Inflammatory macrophage treated with lipopolysaccharide for 4 hours (primary cell): ENCODE results near the gene ZNF846.
"Not testable (repeated sequence)": the region's sequence is repeated elsewhere in the genome, so short reads cannot be mapped to it uniquely, and the experiment has no call there.

ENCODE experiments used
- DNase-seq: peaks from one replicate; pipeline ENCODE4 v3.0.0-alpha.2; 2020

ZNF846 gene

DNA sequence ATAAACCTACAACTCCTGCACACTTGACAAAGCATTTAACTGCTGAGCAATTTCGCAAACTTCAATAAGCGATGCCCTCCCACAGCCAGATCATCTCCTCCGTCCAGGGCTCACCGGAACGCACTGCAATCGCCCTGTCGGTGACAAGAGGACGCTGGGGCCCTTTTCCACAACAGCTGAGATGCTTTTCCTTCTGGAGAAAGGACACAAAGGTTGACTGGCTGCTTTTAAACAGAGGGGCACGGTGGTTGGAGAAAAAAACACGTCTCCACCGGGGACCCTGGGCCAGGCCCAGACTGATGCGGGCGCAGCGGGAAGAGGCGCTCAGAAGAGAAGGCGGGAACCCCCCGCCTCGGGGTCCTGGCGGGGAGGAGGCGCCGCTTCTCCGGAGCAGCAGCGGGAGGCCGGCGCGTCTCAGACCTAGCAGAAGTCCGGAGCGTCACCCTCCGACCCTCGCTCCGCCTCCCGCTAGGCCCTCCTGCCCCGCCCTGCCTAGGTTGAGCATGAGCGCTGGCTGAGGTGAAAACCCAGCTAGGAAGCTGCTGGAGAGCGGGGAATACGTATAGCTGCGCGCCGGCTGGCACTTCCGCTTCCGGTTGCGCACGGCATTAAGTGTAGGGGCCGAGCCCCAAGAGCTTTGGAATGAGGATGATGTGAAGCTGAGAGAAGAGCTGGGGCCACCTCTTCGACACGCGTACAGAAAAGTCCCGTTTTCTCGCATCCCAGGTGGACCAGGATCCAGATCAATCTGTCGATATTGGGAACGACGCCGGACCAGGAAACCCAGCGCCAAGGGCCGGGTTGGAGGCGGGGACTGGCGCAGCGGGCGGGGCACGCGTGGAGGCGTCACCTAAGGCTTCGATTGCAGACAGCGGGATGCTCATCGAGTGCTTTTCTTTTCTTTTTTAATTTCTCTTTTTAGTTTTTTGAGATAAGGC lies at the start of gene ZNF846:
TSS of gene ZNF846 (minus strand) at position 564 of the 938 bp plus-strand sequence. CDS start 3,788 bp downstream, outside the sequence.
- DNase-seq: peak; percentile 98

DNA sequence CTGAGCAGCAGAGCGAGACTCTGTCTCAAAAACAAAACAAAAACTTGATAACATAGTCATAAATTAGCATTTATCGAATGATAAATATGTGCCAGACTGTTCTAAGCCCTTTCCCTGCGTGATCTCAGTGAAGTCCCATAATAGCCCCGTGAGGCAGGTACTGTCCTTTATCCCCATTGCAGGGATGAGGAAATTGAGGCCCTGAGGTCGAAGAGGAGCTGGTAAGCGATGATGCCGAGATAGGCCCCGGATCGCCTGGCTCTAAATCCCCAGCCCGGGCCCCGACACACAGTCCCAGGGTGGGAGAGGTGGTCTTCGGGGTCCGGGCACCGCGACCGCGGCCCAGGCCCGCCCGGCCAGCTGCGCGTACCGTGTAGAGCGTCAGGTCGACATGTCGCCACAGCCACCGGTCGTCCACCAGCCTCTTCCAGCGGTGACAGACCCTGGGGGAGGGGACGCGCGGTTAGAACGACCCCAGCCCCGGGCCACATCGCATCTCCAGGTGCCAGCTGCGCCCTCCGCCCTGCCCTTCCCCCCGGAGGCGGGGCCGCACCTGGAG lies 49.7 kb upstream of the ZNF846 start:
- DNase-seq: no peak

DNA sequence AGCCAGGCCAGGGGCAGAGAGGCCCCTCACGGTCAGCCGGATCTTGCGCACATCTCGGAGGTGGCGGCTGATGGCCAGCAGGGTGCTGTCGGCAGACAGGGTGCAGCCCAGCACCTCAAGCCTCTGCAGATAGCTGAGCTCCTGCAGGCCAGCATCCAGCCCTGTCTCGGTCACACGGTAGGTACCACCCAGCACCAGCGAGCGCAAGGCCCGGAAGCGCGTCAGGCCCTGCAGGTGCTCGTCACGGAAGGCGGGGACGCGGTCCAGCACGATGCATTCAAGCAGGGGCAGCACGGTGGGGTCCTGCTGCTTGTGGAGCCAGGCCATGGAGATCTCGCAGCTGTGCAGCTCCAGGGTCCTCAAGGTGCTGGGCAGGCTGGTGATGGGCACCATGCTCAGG lies 42.6 kb upstream of the ZNF846 start:
- no peak for DNase-seq

DNA sequence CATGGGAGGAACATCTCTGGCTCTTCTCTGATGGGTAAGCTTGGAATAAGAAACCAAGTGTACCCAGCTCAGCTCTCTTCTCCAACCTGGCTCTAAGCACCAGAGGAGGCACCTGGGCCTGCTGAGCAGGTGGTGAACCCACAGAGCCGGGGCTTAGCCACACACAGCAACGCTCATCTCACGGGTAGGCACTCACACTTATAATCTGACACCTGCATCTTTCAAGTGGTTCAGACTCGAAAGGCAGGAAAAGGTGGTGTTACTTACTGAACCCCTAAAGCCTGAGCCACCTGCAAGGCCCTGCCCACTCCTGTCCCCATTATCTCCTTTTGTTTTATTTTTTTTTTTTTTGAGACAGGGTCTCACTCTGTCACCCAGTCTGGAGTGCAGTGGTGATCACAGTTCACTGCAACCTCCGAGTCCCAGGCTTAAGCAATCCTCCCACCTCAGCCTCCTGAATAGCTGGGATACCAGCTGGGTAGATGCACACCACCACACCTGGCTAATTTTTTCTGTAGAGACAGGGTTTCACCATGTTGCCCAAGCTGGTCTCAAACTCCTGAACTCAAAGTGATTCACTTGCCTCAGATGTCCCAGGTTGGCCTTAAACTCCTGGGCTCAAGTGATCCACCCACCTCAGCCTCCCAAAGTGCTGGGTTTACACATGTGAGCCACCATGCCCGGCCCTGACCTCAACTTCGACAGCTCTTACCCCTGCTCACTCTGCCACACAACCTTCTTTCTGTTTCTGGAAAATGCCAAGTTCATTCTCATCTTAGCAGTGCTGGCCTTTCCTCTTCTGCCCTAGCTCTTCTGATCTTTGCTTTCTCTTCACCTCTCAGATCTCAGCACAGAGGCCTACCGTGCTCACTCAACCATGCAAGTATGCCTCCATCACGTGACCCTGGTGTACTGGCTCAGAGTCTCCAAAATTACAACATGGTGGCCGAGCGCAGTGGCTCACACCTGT lies 40.6 kb upstream of the ZNF846 start:
- DNase-seq: no peak

DNA sequence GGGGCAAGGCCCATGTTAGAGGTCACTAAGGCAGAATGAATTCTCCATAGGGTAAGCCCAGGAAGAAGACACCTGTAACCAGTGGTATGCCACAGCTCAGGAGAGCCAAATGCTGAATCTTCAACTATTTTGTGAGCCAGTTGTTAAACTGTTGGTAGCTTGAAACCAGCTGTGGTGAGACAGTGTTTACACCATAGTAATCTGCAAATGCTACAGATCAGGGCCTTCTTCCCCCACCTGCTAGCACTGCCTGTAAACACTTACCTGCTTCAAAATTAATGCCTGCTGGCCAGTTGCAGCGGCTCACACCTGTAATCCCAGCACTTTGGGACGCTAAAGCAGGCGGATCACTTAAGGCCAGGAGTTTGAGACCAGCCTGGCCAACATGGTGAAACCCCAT lies 38.3 kb upstream of the ZNF846 start:
- DNase-seq: no peak

DNA sequence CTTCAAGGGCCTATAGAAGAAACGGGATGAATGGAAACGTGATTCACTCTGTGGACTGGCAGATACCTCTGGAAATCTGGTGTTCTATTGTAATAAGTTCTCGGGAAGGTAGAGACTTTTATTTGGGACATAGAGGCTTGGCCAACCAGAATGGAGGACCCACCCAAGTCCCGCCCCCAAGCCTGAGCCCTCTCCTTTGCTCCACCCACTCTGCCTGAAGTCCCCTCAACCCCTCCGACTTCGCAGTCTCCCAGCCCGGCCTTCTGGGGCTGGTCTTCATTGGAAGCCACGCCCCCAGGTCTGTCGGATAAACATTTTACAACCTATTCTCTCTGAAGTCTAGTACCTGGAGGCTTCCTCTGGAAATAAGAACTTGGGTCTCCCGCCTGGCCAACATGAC lies 33.4 kb upstream of the ZNF846 start:
- DNase-seq: no peak

DNA sequence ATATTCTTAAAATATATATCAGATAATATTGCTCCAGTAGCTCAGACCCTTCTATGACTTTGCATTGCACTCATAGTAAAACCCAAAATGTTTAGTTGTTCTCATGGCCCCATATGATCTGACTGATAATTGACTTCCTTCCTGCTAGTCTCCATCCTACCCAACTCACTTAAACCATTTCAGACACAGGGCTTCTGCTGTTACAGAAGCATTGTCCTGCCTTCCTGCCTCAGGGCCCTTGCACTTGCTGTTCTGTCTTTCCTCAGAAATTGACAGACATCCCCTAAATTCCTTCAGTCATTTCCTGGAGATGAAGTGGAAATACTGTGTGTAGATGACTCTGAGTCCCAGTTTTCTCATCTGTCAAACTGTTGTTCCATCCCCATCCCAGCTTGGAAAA lies 30.6 kb upstream of the ZNF846 start:
- no peak for DNase-seq

DNA sequence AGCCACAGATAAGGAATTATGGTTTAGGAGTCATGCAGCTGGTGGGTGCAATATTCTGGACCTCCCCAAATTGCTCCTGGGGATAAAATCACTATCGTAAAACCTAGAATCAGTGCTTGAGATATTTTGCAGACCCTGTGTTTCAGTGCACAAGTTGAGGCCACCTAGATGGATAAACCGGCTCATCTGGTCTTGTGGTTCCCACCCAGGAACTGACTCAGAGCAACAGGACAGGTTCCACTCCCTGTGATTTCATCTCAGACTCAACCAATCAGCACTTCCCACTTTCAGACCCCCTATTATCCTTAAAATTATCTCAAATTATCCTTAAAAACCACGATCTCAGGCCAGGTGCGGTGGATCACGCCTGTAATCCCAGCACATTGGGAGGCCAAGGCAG lies 29.3 kb upstream of the ZNF846 start:
- DNase-seq: no peak

DNA sequence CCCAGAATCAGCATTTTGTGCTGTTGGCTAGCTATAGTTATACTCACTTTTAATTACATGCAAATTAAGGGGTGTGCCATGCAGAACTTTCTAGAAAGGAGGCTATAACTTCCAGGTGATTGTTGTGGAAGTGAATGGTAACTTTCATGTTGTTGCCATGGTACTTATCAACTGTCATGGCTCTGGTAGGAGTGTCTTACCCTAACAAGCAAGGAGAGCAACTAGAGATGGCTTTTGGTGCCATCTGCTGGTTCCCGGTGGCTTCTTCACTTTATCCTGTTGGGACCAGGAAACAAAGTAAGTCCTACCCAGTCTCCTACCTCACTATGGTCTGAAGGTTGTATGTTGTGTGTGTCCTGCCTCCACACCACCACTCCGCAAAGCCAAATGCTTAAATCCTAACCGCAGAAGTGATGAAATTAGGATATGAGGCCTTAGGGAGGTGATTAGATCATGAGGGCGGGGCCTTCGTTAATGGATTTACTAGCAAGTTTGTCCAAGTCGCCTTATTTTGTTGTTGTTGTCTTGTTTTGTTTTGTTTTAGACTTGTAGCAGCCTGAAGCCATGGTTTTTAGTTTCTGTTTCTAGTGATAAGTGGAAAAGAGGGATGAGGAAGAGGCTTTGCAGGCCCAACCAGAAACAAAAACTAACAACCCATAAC lies 27.7 kb upstream of the ZNF846 start:
- peak; percentile 87 for DNase-seq

DNA sequence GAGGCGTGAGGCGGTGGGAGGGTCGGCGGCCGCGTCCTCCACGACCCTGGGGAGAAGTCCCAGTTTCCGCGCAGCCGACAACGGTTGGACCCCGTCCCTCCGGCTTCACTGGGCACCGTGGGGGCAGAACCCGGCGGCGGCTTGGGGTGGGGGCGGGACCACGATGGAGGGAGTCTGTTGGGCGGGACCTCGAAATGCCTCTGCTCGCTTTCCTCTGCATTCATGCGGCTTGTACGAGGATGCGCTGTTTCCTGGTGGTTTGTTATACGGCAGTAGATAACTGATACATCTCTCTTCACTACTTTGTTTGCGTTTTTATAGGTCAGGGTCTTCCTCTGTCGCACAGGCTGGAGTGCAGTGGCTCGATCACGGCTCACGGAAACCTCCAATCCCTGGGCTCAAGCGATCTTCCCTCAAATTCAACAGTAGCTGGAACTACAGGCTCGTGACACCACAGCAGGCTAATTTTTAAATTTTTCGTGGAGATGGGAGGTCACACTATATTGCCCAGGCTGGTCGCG lies 24.6 kb upstream of the ZNF846 start:
- DNase-seq: peak; percentile 32

DNA sequence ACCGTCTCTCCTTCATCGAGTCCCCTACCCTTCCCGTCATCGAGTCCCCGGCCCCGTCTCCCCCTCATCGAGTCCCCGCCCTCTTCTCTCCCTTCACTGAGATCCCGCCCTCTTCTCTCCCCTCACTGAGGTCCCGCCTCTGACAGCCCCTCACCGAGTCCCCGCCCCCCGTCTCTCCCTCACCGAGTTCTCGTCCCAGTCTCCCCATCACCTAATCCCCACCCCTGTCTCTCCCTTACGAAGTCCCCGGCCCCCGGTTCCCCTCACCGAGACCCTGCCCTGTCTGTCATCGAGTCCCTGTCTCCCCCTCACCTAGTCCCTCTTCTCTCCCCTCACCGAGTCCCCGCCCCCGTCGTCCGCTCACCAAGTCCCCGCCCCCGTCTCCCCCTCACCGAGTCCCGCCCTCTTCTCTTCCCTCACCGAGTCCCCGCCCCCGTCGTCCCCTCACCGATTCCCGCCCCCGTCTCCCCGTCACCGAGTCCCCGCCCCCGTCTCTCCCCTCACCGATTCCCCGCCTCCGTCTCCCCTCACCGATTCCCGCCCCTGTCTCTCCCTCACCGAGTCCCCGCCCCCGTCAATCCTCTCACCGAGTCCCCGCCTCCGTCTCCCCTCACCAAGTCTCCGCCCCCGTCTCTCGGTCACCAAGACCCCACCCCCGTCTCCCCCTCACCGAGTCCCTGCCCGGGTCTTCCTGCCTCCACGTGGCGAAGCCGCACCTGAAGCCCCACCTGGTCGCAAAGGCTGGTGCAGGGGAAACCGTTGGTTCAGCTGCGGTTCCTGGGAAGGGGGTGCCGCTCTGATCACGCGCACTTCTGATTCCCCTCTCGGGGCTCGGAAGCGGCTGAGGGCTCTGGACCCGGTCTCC lies 23.9 kb upstream of the ZNF846 start:
- peak; percentile 90 for DNase-seq

DNA sequence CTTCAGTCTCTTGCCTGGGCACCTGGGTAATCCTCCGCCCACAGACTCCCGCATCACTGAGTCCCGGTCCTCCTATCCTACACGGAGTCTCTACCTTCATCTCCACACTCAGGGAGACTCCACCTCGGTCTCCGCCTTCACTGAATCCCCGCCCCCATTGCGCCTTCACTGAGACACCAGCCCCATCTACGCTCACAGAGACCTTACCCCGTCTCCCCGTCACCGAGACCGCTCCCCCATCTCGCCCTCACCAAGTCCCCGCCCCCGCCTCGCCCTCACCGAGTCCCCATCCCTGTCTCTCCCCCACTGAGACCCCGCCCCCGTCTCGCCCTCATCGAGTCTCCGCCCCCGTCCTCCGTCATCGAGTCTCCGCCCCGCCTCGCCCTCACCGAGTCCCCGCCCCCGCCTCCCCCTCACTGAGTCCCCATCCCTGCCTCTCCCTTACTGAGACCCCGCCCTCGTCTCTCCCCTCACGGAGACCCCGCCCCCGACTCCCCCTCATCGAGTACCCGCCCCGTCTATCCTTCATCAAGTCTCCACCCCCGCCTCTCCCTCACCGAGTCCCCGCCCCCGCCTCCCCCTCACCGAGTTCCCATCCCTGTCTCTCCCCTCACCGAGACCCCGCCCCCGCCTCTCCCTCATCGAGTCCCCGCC lies 23.1 kb upstream of the ZNF846 start:
- DNase-seq: peak; percentile 90

DNA sequence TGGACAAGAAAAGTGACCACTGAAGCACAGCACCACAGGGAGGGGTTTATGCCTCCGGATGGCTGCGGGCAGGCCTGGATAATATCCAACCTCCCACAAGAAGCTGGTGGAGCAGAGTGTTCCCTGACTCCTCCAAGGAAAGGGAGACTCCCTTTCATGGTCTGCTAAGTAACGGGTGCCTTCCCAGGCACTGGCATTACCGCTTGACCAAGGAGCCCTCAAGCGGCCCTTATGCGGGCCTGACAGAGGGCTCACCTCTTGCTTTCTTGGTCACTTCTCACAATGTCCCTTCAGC lies 22.5 kb upstream of the ZNF846 start:
- not testable (repeated sequence) for DNase-seq

DNA sequence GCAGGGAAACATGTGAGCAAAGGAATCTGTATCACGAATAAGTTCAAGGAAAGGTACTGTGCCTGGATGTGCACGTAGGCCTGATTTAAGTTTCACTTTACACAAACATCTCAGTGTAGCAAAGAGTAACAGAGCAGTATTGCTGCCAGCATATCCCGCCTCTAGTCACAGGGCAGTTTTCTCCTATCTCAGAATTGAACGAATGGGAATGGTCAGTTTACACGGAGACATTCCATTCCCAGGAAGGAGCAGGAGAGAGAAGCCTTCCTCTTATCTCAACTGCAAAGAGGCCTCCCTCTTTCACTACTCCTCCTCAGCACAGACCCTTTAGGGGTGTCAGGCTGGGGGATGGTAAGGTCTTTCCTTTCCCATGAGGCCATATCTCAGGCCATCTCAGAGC lies 21.0 kb upstream of the ZNF846 start:
- DNase-seq: not testable (repeated sequence)

DNA sequence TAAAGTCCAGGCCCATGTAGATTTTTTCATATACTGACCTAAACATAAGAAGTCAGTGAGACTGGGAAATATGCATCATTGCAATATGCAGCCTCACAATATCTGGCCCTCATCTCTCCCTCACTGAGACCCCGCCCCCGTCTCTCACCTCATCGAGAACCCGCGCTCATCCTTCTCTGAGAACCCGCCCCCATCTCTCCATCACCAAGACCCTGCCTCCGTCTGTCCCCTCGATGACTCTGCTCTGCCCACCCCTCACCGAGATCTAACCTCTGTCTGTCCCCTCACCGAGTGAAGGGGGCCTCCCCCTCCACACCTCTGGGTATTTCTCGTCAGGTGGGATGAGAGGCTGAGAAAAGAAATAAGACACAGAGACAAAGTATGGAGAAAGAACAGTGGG lies 20.5 kb upstream of the ZNF846 start:
- DNase-seq: no peak

DNA sequence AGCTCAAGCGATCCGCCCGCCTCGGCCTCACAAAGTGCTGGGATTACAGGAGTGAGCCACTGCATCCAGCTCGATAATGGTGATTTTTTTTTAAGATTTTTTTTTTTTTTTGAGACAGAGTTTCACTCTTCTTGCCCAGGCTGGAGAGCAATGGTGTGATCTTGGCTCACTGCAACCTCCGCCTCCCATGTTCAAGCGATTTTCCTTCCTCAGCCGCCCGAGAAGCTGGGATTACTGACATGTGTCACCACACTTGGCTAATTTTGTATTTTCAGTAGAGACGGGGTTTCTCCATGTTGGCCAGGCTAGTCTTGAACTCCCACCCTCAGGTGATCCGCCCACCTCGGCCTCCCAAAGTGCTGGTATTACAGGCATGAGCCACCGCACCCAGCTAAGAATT lies 20.1 kb upstream of the ZNF846 start:
- not testable (repeated sequence) for DNase-seq

DNA sequence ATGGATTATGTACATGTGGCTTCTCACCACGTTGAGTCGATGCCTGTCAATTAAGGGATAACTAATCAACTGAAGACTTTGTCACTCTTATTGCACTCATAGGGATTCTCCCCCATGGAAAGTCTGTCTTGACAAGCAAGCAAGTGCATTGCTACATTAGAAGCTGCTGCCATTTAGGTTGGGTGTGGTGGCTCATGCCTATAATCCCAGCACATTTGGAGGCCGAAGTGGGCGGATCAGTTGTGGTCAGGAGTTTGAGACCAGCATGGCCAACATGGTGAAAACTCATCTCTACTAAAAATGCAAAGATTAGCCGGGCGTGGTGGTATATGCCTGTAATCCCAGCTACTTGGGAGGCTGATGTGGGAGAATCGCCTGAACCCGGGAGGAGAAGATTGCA lies 18.3 kb upstream of the ZNF846 start:
- no peak for DNase-seq

DNA sequence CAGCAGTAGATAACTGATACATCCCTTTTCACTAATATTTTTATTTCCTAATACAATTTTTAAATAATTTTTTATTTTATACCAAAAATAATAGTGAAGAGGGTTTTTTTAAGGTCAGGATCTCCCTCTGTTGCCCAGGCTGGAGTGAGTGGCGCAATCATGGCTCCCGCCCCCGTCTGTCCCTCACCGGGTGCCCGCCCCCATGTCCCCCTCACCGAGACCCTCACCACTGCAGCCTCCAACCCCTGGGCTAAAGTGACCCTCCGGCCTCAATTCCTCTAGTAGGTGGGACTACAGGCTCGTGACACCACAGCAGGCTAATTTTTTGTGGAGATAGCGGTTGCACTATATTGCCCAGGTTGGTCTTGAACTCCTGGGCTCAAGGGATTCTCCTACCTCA lies 17.8 kb upstream of the ZNF846 start:
- DNase-seq: no peak

DNA sequence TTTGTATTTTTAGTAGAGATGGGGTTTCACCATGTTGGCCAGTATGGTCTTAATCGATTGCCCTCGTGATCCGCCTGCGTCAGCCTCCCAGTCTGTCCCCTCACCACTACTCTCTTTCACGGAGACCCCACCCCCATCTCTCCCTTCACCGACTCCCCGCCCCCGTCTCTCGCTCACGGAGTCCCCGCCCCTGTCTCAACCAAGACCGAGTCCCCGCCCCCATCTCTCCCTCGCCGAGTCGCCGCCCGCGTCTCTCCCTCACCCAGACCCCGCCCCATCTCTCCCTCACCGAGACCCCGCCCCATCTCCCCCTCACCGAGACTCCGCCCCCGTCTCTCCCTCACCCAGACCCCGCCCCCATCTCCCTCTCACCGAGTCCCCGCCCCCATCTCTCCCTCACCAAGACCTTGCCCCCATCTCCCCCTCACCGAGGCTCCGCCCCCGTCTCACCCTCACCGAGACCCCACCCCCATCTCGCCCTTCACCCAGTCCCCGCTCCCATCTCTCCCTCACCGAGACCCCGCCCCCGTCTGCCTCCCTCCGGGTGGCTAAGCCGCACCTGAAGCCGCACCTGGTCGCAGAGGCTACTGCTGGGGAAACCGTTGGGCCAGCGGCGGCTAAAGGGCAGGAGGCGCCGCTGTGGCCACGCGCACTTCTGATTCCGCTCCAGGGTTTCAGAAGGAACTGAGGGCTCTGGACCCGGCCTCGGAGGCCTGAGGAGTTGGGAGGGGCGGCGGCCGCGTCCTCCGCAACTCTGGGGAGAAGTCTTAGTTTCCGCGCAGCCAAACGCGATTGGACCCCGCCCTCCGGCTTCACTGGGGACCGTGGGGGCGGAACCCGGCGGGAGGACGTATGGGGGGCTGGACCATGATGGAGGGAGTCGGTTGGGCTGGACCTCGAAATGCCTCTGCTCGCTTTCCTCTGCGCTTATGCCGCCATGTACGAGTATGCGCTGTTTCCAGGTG lies 17.1 kb upstream of the ZNF846 start:
- peak; percentile 92 for DNase-seq

DNA sequence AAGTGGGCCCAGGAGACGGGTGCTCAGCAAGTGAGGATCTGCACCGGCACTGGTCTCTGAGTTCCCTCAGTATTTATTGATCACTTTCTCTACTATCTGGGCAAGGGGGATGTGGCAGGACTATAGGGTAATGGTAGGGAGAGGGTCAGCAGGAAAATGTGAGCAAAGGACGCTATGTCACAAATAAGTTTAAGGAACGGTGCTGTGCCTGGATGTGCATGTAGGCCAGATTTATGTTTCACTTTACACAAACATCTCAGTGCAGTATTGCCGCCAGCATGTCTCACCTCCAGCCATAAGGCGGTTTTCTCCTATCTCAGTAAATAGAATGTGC lies 15.6 kb upstream of the ZNF846 start:
- DNase-seq: not testable (repeated sequence)
